PC-9 (cell line): ENCODE data around the gene MEF2A.

Experiments
- CTCF ChIP-seq: fragments of 200-600 bp; sonication (generic); conservative IDR thresholded peaks from 2 replicates; pipeline ENCODE4 v1.6.1; 2017; ENCODE audit warnings: mixed run types, antibody characterized with exemption, mild to moderate bottlenecking, moderate library complexity
- EZH2 ChIP-seq: fragments of 200-600 bp; sonication (generic); IDR thresholded peaks from 2 replicates; pipeline ENCODE4 v1.8.0; 2017; ENCODE audit warnings: antibody characterized with exemption, low read depth

- TF ChIP-seq CTCF (no peak), EZH2 (no peak)
Observed at GRCh38 chr15:99634576-99634975, 68.8 kb downstream of the MEF2A start.
